RWPE2 (cell line): ENCODE results near the gene DRAXIN.

Experiments used
- ATAC-seq: fragments of 200-7000 bp; cut with Tn5 transposase; 3 replicates; pipeline ENCODE4 v1.9.1; 2021; ENCODE audit warnings: low read depth
- DNase-seq: peaks from one replicate; pipeline ENCODE4 v3.0.0-alpha.2; 2020; ENCODE audit warnings: low spot score
- H3K27ac ChIP-seq: fragments of 450-650 bp; 2 replicates; pipeline ENCODE4 v1.5.1; 2017; ENCODE audit warnings: mild to moderate bottlenecking; ENCODE audit not compliant: poor library complexity, severe bottlenecking
- H3K27me3 ChIP-seq: fragments of 250-450 bp; sonication (Bioruptor Pico); 2 replicates; pipeline ENCODE4 v1.5.1; 2021; ENCODE audit warnings: mild to moderate bottlenecking, moderate library complexity; ENCODE audit not compliant: insufficient read depth, poor library complexity, severe bottlenecking
- H3K36me3 ChIP-seq: fragments of 250-450 bp; sonication (Bioruptor Pico); 2 replicates; pipeline ENCODE4 v1.5.1; 2020; ENCODE audit warnings: low read depth, mild to moderate bottlenecking, moderate library complexity
- H3K4me1 ChIP-seq: fragments of 250-450 bp; sonication (Bioruptor Pico); 2 replicates; pipeline ENCODE4 v1.5.1; 2021; ENCODE audit warnings: mild to moderate bottlenecking, moderate library complexity; ENCODE audit not compliant: insufficient read depth, poor library complexity, severe bottlenecking
- H3K4me3 ChIP-seq: fragments of 250-450 bp; sonication (Bioruptor Pico); 2 replicates; pipeline ENCODE4 v1.5.1; 2021; ENCODE audit warnings: mild to moderate bottlenecking, moderate library complexity; ENCODE audit not compliant: severe bottlenecking
- H3K9me3 ChIP-seq: fragments of 250-450 bp; sonication (Bioruptor Pico); 2 replicates; pipeline ENCODE4 v1.5.1; 2021; ENCODE audit warnings: mild to moderate bottlenecking, moderate library complexity; ENCODE audit not compliant: severe bottlenecking
- CTCF ChIP-seq: fragments of 450-650 bp; IDR thresholded peaks from one replicate; pipeline ENCODE4 v1.5.1; 2017; ENCODE audit warnings: mild to moderate bottlenecking, moderate library complexity; ENCODE audit not compliant: poor library complexity, severe bottlenecking

The DRAXIN gene

GRCh38 chr1:11652203-11652780 lies 39.2 kb upstream of the DRAXIN start:
- Histone ChIP-seq H3K9me3 (no peaks in the 10 kb centered on the region), H3K27me3 (no peaks in the 10 kb centered on the region), H3K27ac (peak overlapping the region; percentile 81), H3K36me3 (peaks cover 23% of the 10 kb centered on the region), H3K4me1 (no peaks in the 10 kb centered on the region), H3K4me3 (no peak overlapping the region)
- ATAC-seq, result no peak
- no peak for TF ChIP-seq CTCF
- no peak for DNase-seq

DNA sequence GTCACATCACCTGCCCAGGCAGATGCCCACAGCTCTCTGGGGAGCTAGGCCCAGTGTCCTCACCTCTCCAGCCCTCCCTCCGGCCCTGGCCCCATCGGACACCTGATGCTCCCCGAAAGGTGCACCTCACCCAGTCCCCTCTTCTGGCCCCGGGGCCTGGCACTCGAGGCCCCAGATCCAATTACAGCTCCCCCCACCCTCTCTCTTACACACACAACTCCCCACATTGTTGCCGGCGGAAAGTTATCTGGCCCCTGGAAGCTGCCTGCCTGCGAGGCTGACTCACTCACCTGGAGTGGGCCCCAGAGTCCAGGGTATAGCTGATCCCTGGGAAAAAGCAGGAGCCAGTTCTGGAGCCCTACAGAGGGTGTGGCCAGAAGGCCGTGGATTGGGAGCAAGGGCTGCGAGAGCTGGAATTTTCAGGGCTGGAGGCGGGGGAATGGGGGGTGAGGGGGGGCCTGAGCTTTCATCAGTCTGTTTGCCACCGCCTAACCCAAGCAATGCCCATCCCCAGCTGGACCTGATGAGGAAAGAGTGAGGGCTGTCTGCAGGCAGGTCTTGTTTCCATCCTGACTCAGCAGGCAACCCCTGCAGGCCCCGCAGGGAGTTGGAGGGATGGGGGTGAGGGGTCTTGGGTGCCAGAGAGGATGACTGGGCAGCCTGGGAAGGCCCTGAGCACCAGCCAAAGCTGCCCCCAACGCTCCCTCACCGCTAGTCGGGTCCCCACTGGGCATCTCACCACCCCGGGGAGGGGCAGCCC lies 38.2 kb upstream of the DRAXIN start:
- H3K9me3 ChIP-seq, result no peaks in the 10 kb centered on the region
- DNase-seq (peak; percentile 93), ATAC-seq (peak; percentile 89)
- H3K27ac ChIP-seq, result peak overlapping the region; percentile 81
- TF ChIP-seq CTCF, result peak; percentile 19
- no peaks in the 10 kb centered on the region for H3K4me1 ChIP-seq
- peaks cover 27% of the 10 kb centered on the region for H3K36me3 ChIP-seq
- H3K27me3 ChIP-seq, result no peaks in the 10 kb centered on the region
- H3K4me3 ChIP-seq, result peak overlapping the region; percentile 47

- H3K27me3 ChIP-seq, result no peaks in the 10 kb centered on the region
These were observed 37.7 kb upstream of the DRAXIN start for GRCh38 chr1:11653861-11654136.

DNA sequence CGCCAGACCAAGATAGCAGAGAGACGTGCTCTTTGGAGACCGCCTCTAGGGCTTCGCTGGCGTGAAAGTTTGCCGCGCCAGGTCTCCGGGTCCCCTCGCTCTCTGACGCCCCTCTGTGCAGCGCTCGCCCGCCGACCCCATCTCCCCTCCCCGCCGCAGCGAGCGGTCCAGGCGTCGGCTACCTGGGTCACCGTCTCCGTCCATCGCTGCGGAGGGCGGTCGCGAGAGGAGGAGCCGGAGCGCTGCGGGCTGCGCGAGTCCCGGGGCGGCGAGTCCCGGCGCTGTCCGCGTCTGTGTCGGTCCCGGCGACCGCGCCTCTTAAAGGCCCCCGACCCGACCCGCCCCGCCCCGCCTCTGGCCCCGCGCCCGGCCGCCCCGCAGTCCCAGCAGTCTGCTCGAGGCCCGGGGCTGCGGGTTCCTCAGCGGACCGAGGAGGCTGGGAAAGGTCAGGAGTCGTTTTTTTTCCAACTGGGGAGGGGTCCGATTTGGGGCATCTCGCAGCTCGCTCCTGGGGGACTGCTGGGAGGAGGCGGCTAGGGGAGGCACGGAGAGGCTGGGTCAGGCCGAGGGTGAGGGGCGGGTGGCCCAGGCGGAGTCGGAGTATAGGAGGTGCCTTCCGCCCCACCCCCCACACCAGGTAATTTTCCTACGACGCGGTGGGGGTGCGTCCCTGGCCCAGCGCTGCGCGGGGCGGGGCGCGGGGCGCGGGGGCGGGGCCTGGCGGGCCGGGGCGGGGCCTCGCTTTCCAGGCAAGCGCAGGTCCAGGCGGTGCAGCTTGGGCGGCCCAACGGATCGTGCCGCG lies 37.2 kb upstream of the DRAXIN start, which contains the start of the genes FBXO2 and FBXO44:
Gene FBXO2, minus strand, starts transcription at position 293 of the 802 bp plus-strand sequence. Its CDS starts 89 bp downstream, at position 204.
Gene FBXO44, plus strand, starts transcription at position 741 of the 802 bp plus-strand sequence. CDS start 959 bp downstream, outside the sequence.
- Histone ChIP-seq H3K27me3 (no peaks in the 10 kb centered on the region), H3K4me1 (no peaks in the 10 kb centered on the region), H3K36me3 (peaks cover 32% of the 10 kb centered on the region), H3K27ac (peak within 1 kb of the TSS; percentile 81), H3K4me3 (peak within 1 kb of the TSS; percentile 47), H3K9me3 (no peaks in the 10 kb centered on the region)
- TF ChIP-seq CTCF, result no peak
- DNase-seq (no peak), ATAC-seq (peak; percentile 56)

More at GRCh38 chr1:11653861-11654136, 37.7 kb upstream of the DRAXIN start:
- H3K27ac ChIP-seq, result peak overlapping the region; percentile 81
- H3K36me3 ChIP-seq, result peaks cover 27% of the 10 kb centered on the region
- peak overlapping the region; percentile 47 for H3K4me3 ChIP-seq
- H3K9me3 ChIP-seq, result no peaks in the 10 kb centered on the region
- ATAC-seq (no peak; the same call in 2 of the 3 replicates), DNase-seq (no peak)
- TF ChIP-seq CTCF, result no peak
- no peaks in the 10 kb centered on the region for H3K4me1 ChIP-seq
